CD4-positive, alpha-beta memory T cell (primary cell): Measurements from ENCODE around the gene SPEM1. TPM values are rescaled to one million over a fixed set of nuclear protein-coding genes. Genes with fewer than 3 reads are reported as not detected.

Experiments used
- polyA plus RNA-seq, 2 donors: library from polyadenylated mRNA; unstranded; fragments of 300-500 nt; fragmentation: Illumina TruSeq; gene quantifications; one replicate each; pipeline ENCODE4 v1.2.3, GENCODE V29; 2021
- total RNA-seq, 2 experiments: library from RNA; stranded (reverse); gene quantifications; one replicate each; pipeline ENCODE4 v1.2.3, GENCODE V29; 2021

Gene SPEM1
- total and polyA plus RNA-seq, 4 experiments from 2014 or later, result not detected

Other genes with a start within 250 kb of the SPEM1 start
Only the 30 nearest of the 39 such genes appear.
- 100 to 1,000 TPM; 324 to 327 TPM for gene GABARAP, start 177.9 kb upstream of the SPEM1 start, total RNA-seq
- 100 to 1,000 TPM; 741 to 896 TPM for gene GABARAP, start 177.9 kb upstream of the SPEM1 start, polyA plus RNA-seq
- gene CTDNEP1, start 168.6 kb upstream of the SPEM1 start, total RNA-seq, result 100 to 1,000 TPM; 145 to 157 TPM
- gene CTDNEP1, start 168.6 kb upstream of the SPEM1 start, polyA plus RNA-seq, result 10 to 100 TPM; 42.4 to 59.1 TPM
- 10 to 100 TPM; 29.8 to 30.9 TPM for gene ELP5, start 168.1 kb upstream of the SPEM1 start, total RNA-seq
- 10 to 100 TPM; 68.0 to 71.3 TPM for gene ELP5, start 168.1 kb upstream of the SPEM1 start, polyA plus RNA-seq
- 1 to 10 TPM in 1 of 2 experiments, under 1 TPM in 1; 0.39 to 1.0 TPM for gene CLDN7, start 157.8 kb upstream of the SPEM1 start, total RNA-seq
- gene CLDN7, start 157.8 kb upstream of the SPEM1 start, polyA plus RNA-seq, result 1 to 10 TPM; 1.0 to 3.1 TPM
- gene SLC2A4, start 138.6 kb upstream of the SPEM1 start, total RNA-seq, result not detected
- not detected for gene SLC2A4, start 138.6 kb upstream of the SPEM1 start, polyA plus RNA-seq
- under 1 TPM; 0.26 to 0.39 TPM for gene YBX2, start 125.7 kb upstream of the SPEM1 start, total RNA-seq
- not detected for gene YBX2, start 125.7 kb upstream of the SPEM1 start, polyA plus RNA-seq
- gene EIF5A, start 112.7 kb upstream of the SPEM1 start, total RNA-seq, result 100 to 1,000 TPM; 240 to 244 TPM
- 100 to 1,000 TPM; 230 to 850 TPM for gene EIF5A, start 112.7 kb upstream of the SPEM1 start, polyA plus RNA-seq
- 100 to 1,000 TPM; 127 to 132 TPM for gene GPS2, start 105.0 kb upstream of the SPEM1 start, total RNA-seq
- gene GPS2, start 105.0 kb upstream of the SPEM1 start, polyA plus RNA-seq, result 100 to 1,000 TPM; 101 to 120 TPM
- gene NEURL4, start 91.0 kb upstream of the SPEM1 start, total RNA-seq, result 10 to 100 TPM; 73.8 to 81.6 TPM
- gene NEURL4, start 91.0 kb upstream of the SPEM1 start, polyA plus RNA-seq, result 1 to 10 TPM in 1 of 2 donors, under 1 TPM in 1; 0.97 to 2.4 TPM
- 100 to 1,000 TPM; 507 to 516 TPM for gene ACAP1, start 83.8 kb upstream of the SPEM1 start, total RNA-seq
- 100 to 1,000 TPM; 261 to 264 TPM for gene ACAP1, start 83.8 kb upstream of the SPEM1 start, polyA plus RNA-seq
- 1 to 10 TPM; 3.5 to 4.3 TPM for gene KCTD11, start 68.2 kb upstream of the SPEM1 start, total RNA-seq
- 1 to 10 TPM in 1 of 2 donors, under 1 TPM in 1; 0.33 to 1.8 TPM for gene KCTD11, start 68.2 kb upstream of the SPEM1 start, polyA plus RNA-seq
- gene TMEM95, start 65.2 kb upstream of the SPEM1 start, total RNA-seq, result not detected
- gene TMEM95, start 65.2 kb upstream of the SPEM1 start, polyA plus RNA-seq, result not detected
- 10 to 100 TPM; 13.8 to 15.9 TPM for gene TNK1, start 39.2 kb upstream of the SPEM1 start, total RNA-seq
- 1 to 10 TPM; 1.7 to 2.1 TPM for gene TNK1, start 39.2 kb upstream of the SPEM1 start, polyA plus RNA-seq
- 10 to 100 TPM; 90.3 to 91.9 TPM for gene PLSCR3, start 25.8 kb upstream of the SPEM1 start, total RNA-seq
- gene PLSCR3, start 25.8 kb upstream of the SPEM1 start, polyA plus RNA-seq, result 100 to 1,000 TPM; 174 to 242 TPM
- 10 to 100 TPM; 35.4 to 38.3 TPM for gene TMEM256, start 16.2 kb upstream of the SPEM1 start, total RNA-seq
- gene TMEM256, start 16.2 kb upstream of the SPEM1 start, polyA plus RNA-seq, result 10 to 100 TPM; 49.9 to 51.1 TPM
- gene NLGN2, start 12.5 kb upstream of the SPEM1 start, total RNA-seq, result 1 to 10 TPM; 8.8 to 9.8 TPM
- under 1 TPM in 1 of 2 donors, not detected in 1; 0.08 TPM for gene NLGN2, start 12.5 kb upstream of the SPEM1 start, polyA plus RNA-seq
- not detected for gene SPEM2, start 5.3 kb downstream of the SPEM1 start, total RNA-seq
- not detected for gene SPEM2, start 5.3 kb downstream of the SPEM1 start, polyA plus RNA-seq
- not detected for gene SPEM3, start 8.5 kb downstream of the SPEM1 start, total RNA-seq
- gene SPEM3, start 8.5 kb downstream of the SPEM1 start, polyA plus RNA-seq, result not detected
- 10 to 100 TPM; 20.8 to 21.8 TPM for gene TMEM102, start 15.1 kb downstream of the SPEM1 start, total RNA-seq
- gene TMEM102, start 15.1 kb downstream of the SPEM1 start, polyA plus RNA-seq, result 10 to 100 TPM; 14.6 to 29.2 TPM
- gene FGF11, start 19.2 kb downstream of the SPEM1 start, total RNA-seq, result 1 to 10 TPM; 2.7 to 3.3 TPM
- gene FGF11, start 19.2 kb downstream of the SPEM1 start, polyA plus RNA-seq, result under 1 TPM in 1 of 2 donors, not detected in 1; 0.14 TPM
- 1 to 10 TPM; 9.1 to 9.5 TPM for gene CHRNB1, start 24.7 kb downstream of the SPEM1 start, total RNA-seq
- 10 to 100 TPM; 24.1 to 29.2 TPM for gene CHRNB1, start 24.7 kb downstream of the SPEM1 start, polyA plus RNA-seq
- gene ZBTB4, start 59.3 kb downstream of the SPEM1 start, total RNA-seq, result 10 to 100 TPM; 75.2 to 75.7 TPM
- 10 to 100 TPM in 1 of 2 donors, 1 to 10 TPM in 1; 4.6 to 21.2 TPM for gene ZBTB4, start 59.3 kb downstream of the SPEM1 start, polyA plus RNA-seq
- not detected for gene SLC35G6, start 61.1 kb downstream of the SPEM1 start, total RNA-seq
- gene SLC35G6, start 61.1 kb downstream of the SPEM1 start, polyA plus RNA-seq, result not detected
- gene POLR2A, start 64.0 kb downstream of the SPEM1 start, total RNA-seq, result 100 to 1,000 TPM; 178 to 191 TPM
- gene POLR2A, start 64.0 kb downstream of the SPEM1 start, polyA plus RNA-seq, result 10 to 100 TPM in 1 of 2 donors, 1 to 10 TPM in 1; 8.6 to 76.2 TPM
- 10 to 100 TPM; 45.1 to 52.2 TPM for gene TNFSF12, start 128.7 kb downstream of the SPEM1 start, total RNA-seq
- 10 to 100 TPM; 45.8 to 72.8 TPM for gene TNFSF12, start 128.7 kb downstream of the SPEM1 start, polyA plus RNA-seq
- 1 to 10 TPM; 2.9 to 3.8 TPM for gene TNFSF13, start 138.4 kb downstream of the SPEM1 start, total RNA-seq
- gene TNFSF13, start 138.4 kb downstream of the SPEM1 start, polyA plus RNA-seq, result under 1 TPM in 1 of 2 donors, not detected in 1; 0.68 TPM
- gene SENP3, start 141.6 kb downstream of the SPEM1 start, total RNA-seq, result 10 to 100 TPM; 37.7 to 40.1 TPM
- 10 to 100 TPM; 13.1 to 15.5 TPM for gene SENP3, start 141.6 kb downstream of the SPEM1 start, polyA plus RNA-seq
- 10 to 100 TPM; 19.8 to 20.9 TPM for gene CD68, start 159.3 kb downstream of the SPEM1 start, total RNA-seq
- under 1 TPM in 1 of 2 donors, not detected in 1; 0.59 TPM for gene CD68, start 159.3 kb downstream of the SPEM1 start, polyA plus RNA-seq
- 10 to 100 TPM; 23.8 to 25.0 TPM for gene MPDU1, start 163.5 kb downstream of the SPEM1 start, total RNA-seq
- gene MPDU1, start 163.5 kb downstream of the SPEM1 start, polyA plus RNA-seq, result 10 to 100 TPM; 41.7 to 50.1 TPM
- 1 to 10 TPM; 1.0 to 1.1 TPM for gene SOX15, start 169.8 kb downstream of the SPEM1 start, total RNA-seq
- gene SOX15, start 169.8 kb downstream of the SPEM1 start, polyA plus RNA-seq, result not detected